Lung microvascular endothelial cell (primary cell): ENCODE measurements around the gene CRIP2. TPM values are rescaled to one million over a fixed set of nuclear protein-coding genes. Genes with fewer than 3 reads are reported as not detected.
A peak's percentile ranks its signal among the peaks of the same experiment; 100 is the strongest.

ENCODE experiments used
- DNase-seq, 2 donors: peaks; one replicate each; pipeline versions ENCODE4 v3.0.0 to v3.0.0-alpha.2; 2010; ENCODE audit warnings: low read depth in 2 of 2
- total RNA-seq: library from RNA; depleted of rRNA; stranded (reverse); fragments of >200 nt; gene quantifications from 2 replicates; pipeline ENCODE4 v1.2.1, GENCODE V29; 2014

Gene CRIP2
- total RNA-seq, 1 donor from 2014 or later = 152 TPM

- peak; percentile 71 to 87 for DNase-seq
Observed at GRCh38 chr14:105476097-105476830, 1.6 kb downstream of the CRIP2 start.

- peak; percentile 40 to 69 for DNase-seq
Observed at GRCh38 chr14:105476831-105477659, 2.4 kb downstream of the CRIP2 start.

- peak in 1 of 2 donors; percentile 59 for DNase-seq
Observed at GRCh38 chr14:105477660-105478397, 3.2 kb downstream of the CRIP2 start.

DNA sequence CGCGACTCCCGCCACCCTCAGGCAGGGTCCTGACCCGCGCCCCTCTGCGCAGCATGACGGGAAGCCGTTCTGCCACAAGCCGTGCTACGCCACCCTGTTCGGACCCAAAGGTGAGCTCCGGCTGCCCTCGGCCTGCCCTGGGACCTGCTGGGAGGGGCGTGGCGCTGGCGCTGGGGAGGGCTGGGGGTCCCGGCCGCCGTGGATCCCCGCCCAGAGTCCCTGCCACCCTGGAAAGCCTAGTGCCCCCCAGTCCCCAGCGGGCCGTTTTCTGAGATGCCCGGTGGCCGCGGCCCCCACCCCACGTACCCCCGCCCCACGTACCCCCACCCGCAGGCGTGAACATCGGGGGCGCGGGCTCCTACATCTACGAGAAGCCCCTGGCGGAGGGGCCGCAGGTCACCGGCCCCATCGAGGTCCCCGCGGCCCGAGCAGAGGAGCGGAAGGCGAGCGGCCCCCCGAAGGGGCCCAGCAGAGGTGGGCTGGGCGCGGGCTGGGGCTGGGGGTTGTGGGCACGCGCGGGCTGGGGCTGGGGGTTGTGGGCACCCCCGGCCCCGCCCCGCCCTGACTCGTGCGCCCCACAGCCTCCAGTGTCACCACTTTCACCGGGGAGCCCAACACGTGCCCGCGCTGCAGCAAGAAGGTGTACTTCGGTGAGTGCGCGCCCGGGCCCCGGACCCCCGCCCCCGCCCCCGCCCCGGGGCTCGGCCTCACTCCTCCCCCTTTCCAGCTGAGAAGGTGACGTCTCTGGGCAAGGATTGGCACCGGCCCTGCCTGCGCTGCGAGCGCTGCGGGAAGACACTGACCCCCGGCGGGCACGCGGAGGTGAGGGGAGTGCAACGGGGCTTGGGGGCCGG, 4.0 kb downstream of the CRIP2 start:
- no peak for DNase-seq

- DNase-seq = no peak
Observed at GRCh38 chr14:105479431-105480158, 5.0 kb downstream of the CRIP2 start.

DNA sequence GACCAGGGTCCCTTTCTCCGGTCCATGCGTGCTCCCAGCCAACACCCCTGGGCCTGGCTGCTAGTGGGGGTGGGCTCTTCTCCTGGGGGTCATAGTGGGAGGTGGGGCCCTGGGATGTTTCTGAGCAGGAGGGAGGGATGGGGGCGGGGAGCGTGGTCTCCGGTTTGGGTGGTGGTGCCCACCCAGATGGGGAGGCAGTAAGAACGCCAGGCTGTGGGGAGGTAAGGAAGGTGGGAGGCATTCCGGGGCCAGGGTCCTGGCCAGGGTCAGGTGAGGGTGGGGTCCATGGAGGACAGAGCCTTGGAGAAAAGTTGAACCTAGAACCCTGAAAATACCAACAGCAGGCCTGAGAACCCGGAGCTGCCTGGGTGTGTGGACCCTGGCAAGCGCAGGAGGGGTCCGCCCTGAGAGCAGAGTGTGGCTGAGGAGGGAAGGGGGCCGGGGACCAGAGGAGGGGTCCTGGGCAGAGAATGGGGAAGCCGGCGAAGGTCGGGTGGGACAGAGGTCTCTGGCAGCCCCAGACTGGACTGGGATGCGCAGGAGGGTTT, 5.7 kb downstream of the CRIP2 start:
- no peak for DNase-seq

GRCh38 chr14:105480807-105481801, 6.5 kb downstream of the CRIP2 start:
- peak; percentile 91 to 92 for DNase-seq

- peak; percentile 99 for DNase-seq
Observed at GRCh38 chr14:105481886-105482457, 7.4 kb downstream of the CRIP2 start.

DNA sequence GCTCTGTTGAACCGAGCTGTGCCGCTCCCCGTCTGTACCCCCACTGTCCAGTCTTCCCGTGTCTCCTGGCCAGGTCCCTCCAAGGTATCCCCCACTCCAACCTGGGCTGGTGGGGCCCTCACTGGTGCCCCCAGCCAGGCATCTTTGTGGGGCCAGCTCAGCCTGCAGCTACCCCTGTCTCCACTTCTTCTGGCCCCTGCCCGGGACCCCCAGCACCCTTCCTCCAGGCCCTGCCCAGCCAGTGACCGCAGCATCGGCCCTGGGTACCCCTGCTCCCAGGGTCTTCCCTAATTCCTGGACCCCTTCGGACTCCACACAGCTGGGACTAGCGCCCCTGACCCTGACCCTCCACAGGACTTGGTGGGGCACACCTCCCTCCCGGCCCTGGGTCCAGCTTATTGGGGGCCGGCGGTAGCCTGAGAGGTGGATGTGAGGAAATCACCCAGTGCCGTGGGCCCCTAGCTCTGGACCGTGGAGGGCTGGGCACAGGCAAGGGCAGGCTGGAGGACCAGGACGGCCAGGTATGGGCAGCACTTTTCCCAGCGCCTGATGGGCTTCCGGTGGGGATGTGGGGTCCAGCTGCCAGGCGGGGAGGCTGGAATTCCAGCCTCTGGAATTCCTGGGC, 8.0 kb downstream of the CRIP2 start:
- no peak for DNase-seq

DNA sequence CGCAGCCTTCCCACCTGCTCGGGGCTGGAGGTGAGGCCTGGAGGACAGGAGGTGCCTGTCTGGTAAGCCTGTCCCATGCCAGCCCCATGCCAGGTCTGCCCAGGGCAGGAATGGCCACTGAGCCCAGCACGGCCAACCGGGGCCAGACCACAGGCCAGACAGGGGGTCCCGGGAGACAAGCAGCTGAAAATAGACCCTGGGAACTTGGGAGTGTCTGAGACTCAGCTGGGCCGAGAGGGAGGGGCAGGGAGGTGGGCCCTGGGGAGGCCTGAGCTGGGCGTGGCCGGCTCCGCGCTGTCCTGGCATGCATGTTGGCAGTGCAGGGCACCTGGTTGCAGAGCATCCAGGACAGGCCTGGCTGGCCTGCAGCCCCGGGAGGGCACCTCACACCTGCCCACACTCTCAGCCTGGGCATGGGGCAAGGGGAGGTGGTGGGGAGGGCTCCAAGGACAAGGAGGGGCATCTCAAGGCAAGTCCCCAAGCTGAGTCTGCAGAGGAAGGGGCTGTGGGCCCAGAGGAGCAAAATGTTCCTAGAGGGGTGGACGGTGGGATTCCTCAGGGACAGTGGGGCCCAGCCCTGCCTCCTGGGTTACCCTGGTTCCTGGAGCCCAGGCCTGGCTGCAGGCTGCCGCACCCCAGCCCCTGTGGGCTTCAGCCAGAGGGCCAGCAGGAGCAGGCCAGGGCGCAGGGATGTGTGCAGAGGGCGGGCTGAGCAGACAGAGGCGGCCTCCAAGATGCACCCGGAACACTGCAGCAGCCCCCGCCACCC, 8.9 kb downstream of the CRIP2 start:
- DNase-seq = no peak

DNA sequence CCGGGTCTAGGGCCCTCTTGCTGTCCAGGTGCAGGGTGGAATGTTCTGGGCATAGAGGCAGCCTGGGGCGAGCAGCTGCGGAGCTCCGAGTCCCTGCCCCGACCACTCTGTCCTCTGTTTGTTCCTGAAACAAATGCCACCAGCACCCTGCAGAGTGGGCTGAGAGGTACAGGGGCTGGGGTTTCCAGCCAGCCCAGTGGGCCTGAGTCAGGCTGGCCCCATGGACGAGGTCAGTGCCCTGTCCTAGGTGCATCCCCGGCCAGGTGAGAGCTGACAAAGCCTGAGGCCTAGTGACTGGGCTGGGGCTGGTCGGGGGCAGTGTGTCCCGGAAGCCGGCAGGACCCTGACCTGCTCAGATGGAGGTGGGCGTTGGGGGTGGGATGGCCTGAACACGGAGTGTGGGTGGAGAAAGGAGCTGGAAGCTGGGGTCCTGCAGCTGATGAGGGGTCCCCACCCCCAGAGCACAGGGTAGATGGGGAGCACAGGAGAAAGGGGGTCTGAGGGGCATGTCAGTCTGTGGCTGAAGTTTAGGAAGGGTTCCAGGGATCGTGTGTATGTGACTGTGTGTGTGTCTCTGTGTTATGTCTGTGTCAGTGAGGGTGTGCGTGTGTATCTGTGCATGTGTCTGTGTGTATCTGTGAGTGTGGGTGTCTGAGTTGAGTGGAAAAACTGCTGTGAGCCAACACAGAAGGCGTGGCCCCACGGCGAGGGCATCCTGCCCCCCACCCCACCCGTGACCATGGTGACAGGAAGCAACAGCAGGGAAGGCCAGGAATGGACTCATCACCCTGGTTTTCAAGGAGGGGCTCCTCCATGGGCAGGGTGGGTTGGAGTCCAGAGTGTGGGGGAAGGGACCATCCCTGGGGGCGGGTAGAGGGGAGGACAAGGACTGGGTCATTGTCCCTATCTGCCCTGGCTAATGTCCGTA, 9.7 kb downstream of the CRIP2 start:
- peak; percentile 74 to 95 for DNase-seq

DNA sequence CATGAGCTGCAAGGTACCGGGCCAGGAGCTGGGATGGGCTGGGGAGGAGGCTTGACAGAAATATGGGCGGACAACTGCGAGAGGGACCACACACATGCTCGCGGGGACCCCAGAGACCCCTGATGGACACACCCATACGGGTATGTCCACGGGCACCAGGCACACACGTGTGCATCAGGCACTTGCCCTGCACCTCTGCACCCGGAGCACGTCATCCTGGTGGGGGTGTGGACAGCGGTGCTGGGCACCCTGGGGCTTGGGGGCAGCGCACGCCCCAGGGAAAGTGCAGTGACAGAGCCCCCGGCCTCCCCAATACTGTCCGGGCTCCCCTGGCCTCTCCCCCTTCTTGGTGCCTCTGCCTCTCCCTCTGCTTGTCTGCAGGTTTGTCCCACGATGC, 10.4 kb downstream of the CRIP2 start:
- DNase-seq = no peak

- peak; percentile 48 to 73 for DNase-seq
Observed at GRCh38 chr14:105485739-105486162, 11.1 kb downstream of the CRIP2 start.

GRCh38 chr14:105486163-105486973, 11.7 kb downstream of the CRIP2 start, which contains the start of gene CRIP1:
CRIP1 (plus strand) TSS chr14:105486886; CDS start chr14:105487260, 374 bp downstream.
- DNase-seq = no peak

- DNase-seq = no peak
Observed at GRCh38 chr14:105486974-105487448, 12.4 kb downstream of the CRIP2 start.
